HEK293T (cell line): ENCODE data around the gene ZFX.
"Not testable (repeated sequence)": the region's sequence is repeated elsewhere in the genome, so short reads cannot be mapped to it uniquely, and the experiment has no call there.

Experiments
- CTCF ChIA-PET: fragments of 350-600 bp; formaldehyde crosslinking; extraction: SDS; loops from one replicate; lab custom pipeline; 2021; ENCODE audit warnings: antibody characterized with exemption, inconsistent platforms; lab: Yijun Ruan, JAX
- POLR2A ChIA-PET: fragments of 350-600 bp; formaldehyde crosslinking; extraction: SDS; loops from one replicate; lab custom pipeline; 2020; ENCODE audit warnings: antibody characterized with exemption, inconsistent platforms; lab: Yijun Ruan, JAX
- DNase-seq: peaks from one replicate; pipeline ENCODE4 v3.0.0; 2012; ENCODE audit warnings: mixed read lengths; ENCODE audit errors: extremely low spot score
- ARNT ChIP-seq: fragments of 450-650 bp; IDR thresholded peaks from 2 replicates; pipeline ENCODE4 v1.6.1; 2017; ENCODE audit warnings: mild to moderate bottlenecking
- BHLHE40 ChIP-seq: fragments of 450-650 bp; IDR thresholded peaks from 2 replicates; pipeline ENCODE4 v1.6.1; 2016; ENCODE audit warnings: mild to moderate bottlenecking, moderate library complexity, borderline replicate concordance
- CTBP1 ChIP-seq: fragments of 450-650 bp; IDR thresholded peaks from 2 replicates; pipeline ENCODE4 v1.6.1; 2016; ENCODE audit warnings: borderline replicate concordance
- ELF4 ChIP-seq: fragments of 450-650 bp; IDR thresholded peaks from 2 replicates; pipeline ENCODE4 v1.6.1; 2017; ENCODE audit warnings: antibody characterized with exemption
- FOXA1 ChIP-seq: fragments of 450-650 bp; IDR thresholded peaks from 2 replicates; pipeline ENCODE4 v1.6.1; 2016; ENCODE audit warnings: mild to moderate bottlenecking
- FOXK2 ChIP-seq: fragments of 450-650 bp; IDR thresholded peaks from 2 replicates; pipeline ENCODE4 v1.6.1; 2016; ENCODE audit warnings: mild to moderate bottlenecking
- FOXM1 ChIP-seq: fragments of 450-650 bp; IDR thresholded peaks from 2 replicates; pipeline ENCODE4 v1.6.1; 2017; ENCODE audit warnings: mild to moderate bottlenecking, borderline replicate concordance
- HDGF ChIP-seq: fragments of 450-650 bp; IDR thresholded peaks from 2 replicates; pipeline ENCODE4 v1.6.1; 2017; ENCODE audit warnings: antibody characterized with exemption, borderline replicate concordance
- L3MBTL2 ChIP-seq: fragments of 450-650 bp; conservative IDR thresholded peaks from 2 replicates; pipeline ENCODE4 v1.6.1; 2016; ENCODE audit warnings: mild to moderate bottlenecking
- LEF1 ChIP-seq: fragments of 450-650 bp; IDR thresholded peaks from 2 replicates; pipeline ENCODE4 v1.6.1; 2017; ENCODE audit warnings: mild to moderate bottlenecking, borderline replicate concordance
- NFRKB ChIP-seq: fragments of 450-650 bp; IDR thresholded peaks from 2 replicates; pipeline ENCODE4 v1.6.1; 2016; ENCODE audit warnings: mild to moderate bottlenecking, moderate library complexity
- PKNOX1 ChIP-seq: fragments of 450-650 bp; IDR thresholded peaks from 2 replicates; pipeline ENCODE4 v1.6.1; 2016
- SP1 ChIP-seq: fragments of 450-650 bp; IDR thresholded peaks from 2 replicates; pipeline ENCODE4 v1.6.1; 2017
- SUZ12 ChIP-seq: fragments of 450-650 bp; IDR thresholded peaks from 2 replicates; pipeline ENCODE4 v1.6.1; 2016; ENCODE audit warnings: mild to moderate bottlenecking
- TARDBP ChIP-seq: fragments of 450-650 bp; IDR thresholded peaks from 2 replicates; pipeline ENCODE4 v1.6.1; 2016
- ZNF384 ChIP-seq: fragments of 450-650 bp; IDR thresholded peaks from 2 replicates; pipeline ENCODE4 v1.6.1; 2016

The ZFX gene

GRCh38 chrX:24125028-24125612, 24.4 kb upstream of the ZFX start:
- ChIA-PET CTCF (interaction anchor here (0.6 to 0.8 kb wide), 2 partner anchors 18 to 165 kb away, joined by 3 to 6 read pairs; no protein-coding TSS in a partner anchor), POLR2A (interaction anchor here (1.1 kb wide), 1 partner anchor 21 kb away, joined by 3 read pairs; no protein-coding TSS in a partner anchor)
- TF ChIP-seq L3MBTL2 = no peak
- TF ChIP-seq ZNF384 = no peak
- no peak for TF ChIP-seq CTBP1
- no peak for TF ChIP-seq LEF1
- TF ChIP-seq ELF4 = no peak
- TF ChIP-seq FOXM1 = no peak
- TF ChIP-seq ARNT = no peak
- no peak for TF ChIP-seq SUZ12
- TF ChIP-seq HDGF = no peak
- no peak for TF ChIP-seq FOXA1
- no peak for DNase-seq

- POLR2A ChIA-PET = no interaction called here
- no peak for DNase-seq
- CTCF ChIA-PET = no interaction called here
- TF ChIP-seq PKNOX1 (no peak), SUZ12 (no peak), BHLHE40 (no peak), HDGF (no peak), CTBP1 (no peak), L3MBTL2 (no peak), LEF1 (no peak), FOXM1 (no peak), ZNF384 (no peak), ELF4 (no peak), FOXA1 (no peak), SP1 (no peak), NFRKB (no peak), ARNT (no peak), FOXK2 (no peak), TARDBP (no peak)
Observed at GRCh38 chrX:24131476-24131875, 18.1 kb upstream of the ZFX start.

GRCh38 chrX:24133312-24133711, 16.2 kb upstream of the ZFX start:
- DNase-seq = no peak

GRCh38 chrX:24135768-24136167, 13.8 kb upstream of the ZFX start:
- CTCF ChIA-PET, POLR2A ChIA-PET, DNase-seq: not testable (repeated sequence)

More at GRCh38 chrX:24133312-24133711, 16.2 kb upstream of the ZFX start:
- CTCF ChIA-PET = no interaction called here
- POLR2A ChIA-PET = no interaction called here
- TF ChIP-seq LEF1 (no peak), TARDBP (no peak), PKNOX1 (no peak), FOXK2 (no peak), CTBP1 (no peak), ZNF384 (no peak), BHLHE40 (no peak), SP1 (no peak), SUZ12 (no peak), L3MBTL2 (no peak), ELF4 (no peak), NFRKB (no peak), FOXM1 (no peak), FOXA1 (no peak), HDGF (no peak), ARNT (no peak)

- no peak for TF ChIP-seq FOXM1
- no peak for TF ChIP-seq ELF4
- TF ChIP-seq LEF1 = no peak
- no peak for TF ChIP-seq SUZ12
- no peak for DNase-seq
- ChIA-PET POLR2A (no interaction called here), CTCF (no interaction called here)
Observed at GRCh38 chrX:24137192-24137591, 12.3 kb upstream of the ZFX start.

GRCh38 chrX:24143982-24144381, 5.5 kb upstream of the ZFX start:
- POLR2A ChIA-PET = not testable (repeated sequence)
- CTCF ChIA-PET = interaction anchor here (0.9 kb wide), 1 partner anchor 18 kb away, joined by 6 read pairs; no protein-coding TSS in a partner anchor

GRCh38 chrX:24144528-24144927, 5.0 kb upstream of the ZFX start:
- CTCF ChIA-PET = no interaction called here
- POLR2A ChIA-PET = interaction anchor here (0.7 kb wide), 1 partner anchor 1958 kb away, joined by 3 read pairs; no protein-coding TSS in a partner anchor
- no peak for TF ChIP-seq NFRKB
- TF ChIP-seq CTBP1 = no peak
- no peak for TF ChIP-seq TARDBP
- TF ChIP-seq SUZ12 = no peak
- no peak for TF ChIP-seq ARNT
- TF ChIP-seq L3MBTL2 = no peak
- TF ChIP-seq ZNF384 = no peak
- no peak for TF ChIP-seq ELF4
- TF ChIP-seq HDGF = no peak
- no peak for TF ChIP-seq PKNOX1
- DNase-seq = no peak

More at GRCh38 chrX:24143982-24144381, 5.5 kb upstream of the ZFX start:
- DNase-seq = not testable (repeated sequence)
